LNCaP clone FGC (cell line): ENCODE data around the gene AIDA.

Experiments used
- DNase-seq: peaks from one replicate; pipeline ENCODE4 v3.0.0-alpha.2; 2011; ENCODE audit warnings: low read depth
- H3K4me3 ChIP-seq: 2 replicates; pipeline ENCODE4 v1.5.1; 2011; ENCODE audit warnings: mild to moderate bottlenecking, low read depth, low read length, control low read depth
- TF ChIP-seq, protein P1 (sequence below): IDR thresholded peaks from 2 replicates; pipeline ENCODE4 v1.5.1; 2012; ENCODE audit warnings: mild to moderate bottlenecking; ENCODE audit not compliant: control insufficient read depth, insufficient read depth; ENCODE audit errors: extremely low read depth

AIDA gene

DNA sequence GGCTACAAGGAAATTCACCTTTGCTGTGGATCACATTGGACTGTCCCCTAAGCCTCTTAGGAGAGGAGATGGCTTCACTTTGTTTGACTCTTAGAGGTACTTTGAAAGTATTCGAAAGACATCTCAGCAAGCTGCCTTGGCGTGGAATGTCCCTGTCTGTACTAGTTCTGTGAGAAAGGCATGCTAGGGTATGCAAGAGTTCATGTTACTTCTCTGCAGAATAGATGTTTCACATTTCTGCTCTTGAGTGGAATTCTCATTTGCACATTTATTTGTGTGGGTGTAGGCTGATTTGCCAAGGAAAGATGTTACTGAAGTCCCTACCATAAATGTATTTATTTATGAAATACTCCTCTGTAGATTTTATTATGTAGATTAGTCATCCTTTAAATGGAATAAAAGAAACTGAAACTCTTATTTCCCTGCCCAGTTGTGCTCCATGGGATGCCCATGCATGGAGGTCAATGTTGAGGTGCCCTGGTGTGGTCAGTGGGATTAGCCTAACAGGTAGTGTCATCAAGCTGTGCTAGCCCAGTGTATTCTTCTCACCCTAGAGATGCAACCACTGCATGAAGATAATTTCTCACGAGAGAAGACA lies 80.6 kb downstream of the AIDA start:
- TF ChIP-seq, protein P1, sequence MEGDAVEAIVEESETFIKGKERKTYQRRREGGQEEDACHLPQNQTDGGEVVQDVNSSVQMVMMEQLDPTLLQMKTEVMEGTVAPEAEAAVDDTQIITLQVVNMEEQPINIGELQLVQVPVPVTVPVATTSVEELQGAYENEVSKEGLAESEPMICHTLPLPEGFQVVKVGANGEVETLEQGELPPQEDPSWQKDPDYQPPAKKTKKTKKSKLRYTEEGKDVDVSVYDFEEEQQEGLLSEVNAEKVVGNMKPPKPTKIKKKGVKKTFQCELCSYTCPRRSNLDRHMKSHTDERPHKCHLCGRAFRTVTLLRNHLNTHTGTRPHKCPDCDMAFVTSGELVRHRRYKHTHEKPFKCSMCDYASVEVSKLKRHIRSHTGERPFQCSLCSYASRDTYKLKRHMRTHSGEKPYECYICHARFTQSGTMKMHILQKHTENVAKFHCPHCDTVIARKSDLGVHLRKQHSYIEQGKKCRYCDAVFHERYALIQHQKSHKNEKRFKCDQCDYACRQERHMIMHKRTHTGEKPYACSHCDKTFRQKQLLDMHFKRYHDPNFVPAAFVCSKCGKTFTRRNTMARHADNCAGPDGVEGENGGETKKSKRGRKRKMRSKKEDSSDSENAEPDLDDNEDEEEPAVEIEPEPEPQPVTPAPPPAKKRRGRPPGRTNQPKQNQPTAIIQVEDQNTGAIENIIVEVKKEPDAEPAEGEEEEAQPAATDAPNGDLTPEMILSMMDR, result no peak
- no peak overlapping the region for H3K4me3 ChIP-seq

DNA sequence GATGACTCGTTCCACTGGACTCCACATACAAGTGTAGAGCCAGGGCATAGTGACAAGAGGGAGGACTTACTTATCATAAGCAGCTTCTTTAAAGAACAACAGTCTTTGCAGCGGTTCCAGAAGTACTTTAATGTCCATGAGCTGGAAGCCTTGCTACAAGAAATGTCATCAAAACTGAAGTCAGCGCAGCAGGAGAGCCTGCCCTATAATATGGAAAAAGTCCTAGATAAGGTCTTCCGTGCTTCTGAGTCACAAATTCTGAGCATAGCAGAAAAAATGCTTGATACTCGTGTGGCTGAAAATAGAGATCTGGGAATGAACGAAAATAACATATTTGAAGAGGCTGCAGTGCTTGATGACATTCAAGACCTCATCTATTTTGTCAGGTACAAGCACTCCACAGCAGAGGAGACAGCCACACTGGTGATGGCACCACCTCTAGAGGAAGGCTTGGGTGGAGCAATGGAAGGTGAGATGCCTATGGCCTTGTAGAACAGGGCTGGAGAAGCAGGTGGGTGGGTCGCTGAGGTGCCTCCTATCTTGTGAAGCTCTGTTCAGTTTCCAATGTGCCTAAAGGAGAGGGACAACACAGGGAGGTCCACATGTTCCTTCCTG lies 82.3 kb downstream of the AIDA start:
- H3K4me3 ChIP-seq, result no peak overlapping the region
- TF ChIP-seq, protein P1, result 0 out of 2 replicates have a peak, but pooled peaks have one; percentile 1
- no peak for DNase-seq

More for the DNA sequence above, 80.6 kb downstream of the AIDA start:
- DNase-seq, result no peak

DNA sequence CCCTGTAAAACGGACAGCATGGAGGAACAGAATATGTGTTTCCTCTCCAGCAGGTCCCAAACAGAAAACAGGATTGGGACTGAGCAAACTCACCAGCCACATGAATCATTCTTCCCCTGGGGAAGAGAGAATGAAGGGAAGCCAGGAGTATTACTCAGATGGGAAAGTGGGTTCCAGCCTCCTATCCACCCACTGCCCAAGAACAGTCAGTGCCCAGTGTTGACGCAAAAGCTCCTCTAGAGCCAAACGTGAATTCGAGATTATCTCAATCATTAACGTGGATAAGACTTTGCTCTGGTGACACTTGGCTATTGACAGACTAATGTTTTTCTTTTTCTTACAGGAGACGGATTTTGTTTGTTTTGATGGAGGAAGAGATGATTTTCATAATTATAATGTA lies 85.1 kb downstream of the AIDA start:
- TF ChIP-seq, protein P1, result no peak
- DNase-seq, result no peak
- H3K4me3 ChIP-seq, result no peak overlapping the region

DNA sequence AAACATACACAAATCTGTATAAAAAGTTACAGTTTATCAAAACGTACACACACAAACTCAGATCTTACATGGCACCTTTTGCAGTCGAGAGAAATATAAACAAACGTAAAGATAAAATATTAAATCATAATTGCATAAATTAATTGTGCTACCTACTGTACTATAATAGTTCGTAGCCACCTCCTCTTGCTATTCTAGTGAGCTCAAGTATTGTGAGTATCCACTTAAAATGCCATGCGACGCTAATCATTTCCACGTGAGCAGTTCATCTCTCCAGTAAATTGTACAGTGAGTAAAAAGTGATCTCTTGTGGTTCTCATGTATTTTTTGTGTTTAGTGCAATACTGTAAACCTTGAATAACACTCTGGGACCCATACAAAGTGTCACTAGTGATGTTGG lies 88.1 kb downstream of the AIDA start:
- TF ChIP-seq, protein P1, result no peak
- no peak for DNase-seq
- no peak overlapping the region for H3K4me3 ChIP-seq

DNA sequence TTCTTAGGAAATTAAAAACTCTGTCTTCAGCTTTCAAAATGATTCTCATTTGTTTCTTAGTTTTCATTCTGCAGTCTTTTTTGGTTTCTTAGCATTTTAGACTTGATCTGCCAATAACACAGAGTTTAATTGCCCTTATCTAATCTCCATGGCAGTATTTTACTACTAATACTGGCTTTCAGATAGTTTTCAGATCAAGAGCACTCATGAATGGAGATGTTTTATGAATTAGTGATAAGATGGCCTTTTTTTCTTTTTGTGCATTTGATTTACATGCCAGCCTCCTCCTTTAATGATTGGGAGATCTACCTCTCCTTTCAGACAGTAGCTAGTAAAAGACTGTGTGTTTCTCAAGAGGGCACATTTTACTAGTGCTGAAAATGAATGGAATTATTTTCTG lies 88.8 kb downstream of the AIDA start:
- TF ChIP-seq, protein P1, result no peak
- no peak for DNase-seq
- peak overlapping the region; percentile 19; the same call in 1 of the 2 replicates for H3K4me3 ChIP-seq

DNA sequence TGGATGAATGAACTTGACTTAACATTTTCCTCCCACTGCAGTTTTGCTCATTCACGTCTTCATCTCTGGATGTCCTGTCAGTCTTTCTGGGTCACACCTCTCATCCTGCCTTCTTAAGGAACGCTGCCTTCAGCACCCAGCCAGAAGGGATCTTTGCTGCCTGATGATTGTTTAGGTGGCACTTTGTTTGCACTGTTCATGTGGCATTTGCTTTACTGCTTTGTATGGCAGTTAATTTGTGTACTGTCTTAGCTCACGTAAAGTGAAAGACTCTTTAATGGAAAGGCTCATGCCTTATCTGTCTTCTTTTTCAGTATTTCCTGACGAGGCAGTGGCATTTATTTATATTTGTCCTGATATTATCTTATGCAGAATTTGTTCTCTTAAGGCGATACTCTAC lies 89.5 kb downstream of the AIDA start:
- peak; percentile 100 for DNase-seq
- H3K4me3 ChIP-seq, result peak overlapping the region; percentile 27; the same call in 1 of the 2 replicates
- TF ChIP-seq, protein P1, result no peak

DNA sequence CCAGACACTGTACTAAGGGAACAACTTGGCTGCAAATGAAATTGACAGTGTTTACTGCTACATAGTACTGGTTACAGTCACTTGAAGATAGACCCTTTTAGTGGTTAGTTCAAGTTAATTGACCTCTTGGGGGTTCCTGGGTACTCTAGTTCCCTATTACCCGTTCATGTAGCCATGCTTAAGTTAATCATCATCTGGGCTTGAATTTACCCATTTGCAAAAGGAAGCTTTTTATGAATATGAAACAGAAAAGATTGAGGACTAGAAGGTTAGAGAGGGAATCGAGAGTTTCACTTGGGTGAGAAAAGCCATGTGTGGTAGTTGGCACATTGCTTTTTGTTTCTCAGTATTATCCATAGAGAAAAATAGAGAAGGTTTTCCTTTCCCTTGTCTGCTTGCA lies 91.7 kb downstream of the AIDA start:
- TF ChIP-seq, protein P1, result no peak
- peak overlapping the region; percentile 74 for H3K4me3 ChIP-seq
- DNase-seq, result no peak
